Inflammatory macrophage (primary cell): ENCODE results near the gene CDC7.

Experiments
- DNase-seq, 2 donors: peaks; one replicate each; pipeline ENCODE4 v3.0.0-alpha.2; 2020 to 2022

Gene CDC7

DNA sequence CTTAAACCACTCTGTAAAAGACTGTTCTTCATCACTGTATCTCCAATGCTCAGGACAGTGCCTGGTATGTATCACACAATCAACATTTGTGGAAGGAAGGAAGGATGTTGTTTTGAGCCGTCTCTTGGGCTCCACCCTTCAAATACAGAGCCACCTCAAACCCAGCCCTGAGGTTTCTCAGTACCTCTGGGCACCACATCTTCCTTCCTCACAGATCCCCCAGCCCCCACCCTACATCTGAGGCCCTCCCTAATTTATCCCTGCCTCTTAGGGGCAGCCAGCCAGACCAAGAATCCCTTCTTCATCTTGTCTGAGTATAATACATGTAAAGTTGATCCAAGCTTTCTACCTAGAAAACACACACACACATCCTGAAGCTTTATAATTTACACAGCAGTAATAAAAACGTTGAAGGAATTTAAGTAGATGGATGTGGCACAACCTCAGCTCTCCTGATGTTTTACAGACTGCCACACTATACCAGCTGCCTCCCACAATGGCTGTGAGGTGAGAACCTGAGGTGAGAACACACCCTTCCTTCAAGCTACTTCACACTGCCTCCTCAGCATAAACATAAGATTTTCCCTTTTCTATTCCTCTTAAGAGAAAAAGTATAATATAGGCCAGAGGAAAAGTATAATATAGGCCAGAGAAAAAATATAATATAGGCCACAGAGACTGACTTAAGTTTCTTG, 48.5 kb downstream of the CDC7 start:
- no peak for DNase-seq

- no peak for DNase-seq
These were observed 50.3 kb downstream of the CDC7 start for GRCh38 chr1:91550961-91551360.

- no peak for DNase-seq
These were observed 51.4 kb downstream of the CDC7 start for GRCh38 chr1:91552091-91552490.

DNA sequence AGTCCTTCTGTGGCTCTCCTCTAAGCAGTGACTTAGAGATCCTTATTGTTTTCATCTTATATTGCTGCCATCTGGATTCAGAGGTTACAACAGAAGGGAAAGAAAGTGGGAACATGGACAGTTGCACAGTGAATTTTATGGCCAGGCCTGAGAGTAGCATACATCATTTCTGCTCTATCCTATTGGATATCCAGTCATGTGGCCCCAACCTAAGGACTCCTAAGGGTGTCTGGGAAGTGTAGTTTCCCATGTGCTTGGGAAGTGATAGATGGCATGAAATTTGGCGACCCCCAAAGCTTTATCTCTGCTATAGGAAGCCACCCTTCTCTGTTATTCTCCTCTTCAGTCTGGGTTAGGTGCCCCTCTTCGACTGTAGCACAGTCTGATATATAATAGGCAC, 51.9 kb downstream of the CDC7 start:
- no peak for DNase-seq

DNA sequence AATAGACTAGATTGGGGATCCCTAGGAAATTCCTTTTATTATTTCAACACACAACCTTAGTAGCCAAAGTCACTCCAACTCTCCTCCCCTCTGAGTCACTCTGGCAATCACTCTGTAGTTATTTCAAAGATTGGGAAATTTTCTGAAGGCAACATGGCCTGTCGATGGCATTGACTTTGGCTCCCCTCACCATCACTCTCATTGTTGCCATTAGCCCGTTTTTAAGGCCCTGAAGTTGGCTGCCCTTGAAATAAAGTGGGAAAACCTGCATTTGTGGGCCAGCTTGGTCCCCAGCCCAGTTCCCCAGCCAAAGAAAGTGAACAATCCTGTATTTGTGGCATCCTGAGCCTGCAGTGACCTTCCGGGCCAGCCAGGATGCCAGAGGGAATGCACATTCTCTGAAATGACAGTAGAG, 52.5 kb downstream of the CDC7 start:
- DNase-seq = no peak

GRCh38 chr1:91555074-91555730, 54.6 kb downstream of the CDC7 start:
- DNase-seq = no peak

GRCh38 chr1:91555821-91556531, 55.3 kb downstream of the CDC7 start:
- no peak for DNase-seq

GRCh38 chr1:91556556-91556955, 55.9 kb downstream of the CDC7 start:
- no peak for DNase-seq

GRCh38 chr1:91557039-91557690, 56.5 kb downstream of the CDC7 start:
- no peak for DNase-seq

DNA sequence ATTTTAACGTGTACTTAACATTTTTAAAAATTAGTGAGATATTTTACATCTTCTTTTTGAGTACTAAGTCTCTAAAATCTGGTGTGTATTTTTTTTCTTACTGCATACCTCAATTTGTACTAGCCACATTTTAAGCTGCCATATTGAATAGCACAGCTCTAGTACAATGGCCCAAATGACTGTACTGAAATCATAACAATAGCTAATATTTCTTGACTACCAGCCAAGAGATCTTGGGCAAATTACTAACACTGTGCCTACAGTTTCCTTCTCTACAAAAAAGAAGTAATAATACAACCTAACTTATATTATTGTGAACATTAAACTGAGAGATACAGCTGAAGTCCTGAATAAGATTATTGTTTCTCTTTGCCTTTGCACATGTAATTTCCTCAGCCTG, 57.2 kb downstream of the CDC7 start:
- DNase-seq = no peak

GRCh38 chr1:91559046-91559750, 58.5 kb downstream of the CDC7 start:
- no peak for DNase-seq

GRCh38 chr1:91559838-91560565, 59.4 kb downstream of the CDC7 start:
- no peak for DNase-seq

GRCh38 chr1:91564888-91565701, 64.4 kb downstream of the CDC7 start:
- no peak for DNase-seq

- no peak for DNase-seq
These were observed 66.9 kb downstream of the CDC7 start for GRCh38 chr1:91567583-91567982.

DNA sequence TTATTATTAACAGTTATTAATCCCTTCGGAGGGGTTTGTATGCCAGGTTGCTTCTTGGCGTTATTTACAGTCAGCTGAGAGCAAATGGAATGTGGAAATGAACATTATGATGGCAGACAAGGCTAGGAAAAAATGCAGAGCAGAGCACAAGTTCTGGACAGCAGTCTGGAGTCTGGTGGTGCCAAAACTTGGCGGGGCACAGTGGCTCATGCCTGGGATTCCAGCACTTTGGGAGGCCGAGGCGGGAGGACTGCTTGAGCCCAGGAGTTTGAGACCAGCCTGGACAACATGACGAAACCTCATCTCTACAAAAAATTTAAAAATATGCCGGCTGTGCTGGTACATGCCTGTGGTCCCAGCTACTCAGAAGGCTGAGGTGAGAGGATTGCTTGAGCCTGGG, 67.6 kb downstream of the CDC7 start:
- DNase-seq = no peak

DNA sequence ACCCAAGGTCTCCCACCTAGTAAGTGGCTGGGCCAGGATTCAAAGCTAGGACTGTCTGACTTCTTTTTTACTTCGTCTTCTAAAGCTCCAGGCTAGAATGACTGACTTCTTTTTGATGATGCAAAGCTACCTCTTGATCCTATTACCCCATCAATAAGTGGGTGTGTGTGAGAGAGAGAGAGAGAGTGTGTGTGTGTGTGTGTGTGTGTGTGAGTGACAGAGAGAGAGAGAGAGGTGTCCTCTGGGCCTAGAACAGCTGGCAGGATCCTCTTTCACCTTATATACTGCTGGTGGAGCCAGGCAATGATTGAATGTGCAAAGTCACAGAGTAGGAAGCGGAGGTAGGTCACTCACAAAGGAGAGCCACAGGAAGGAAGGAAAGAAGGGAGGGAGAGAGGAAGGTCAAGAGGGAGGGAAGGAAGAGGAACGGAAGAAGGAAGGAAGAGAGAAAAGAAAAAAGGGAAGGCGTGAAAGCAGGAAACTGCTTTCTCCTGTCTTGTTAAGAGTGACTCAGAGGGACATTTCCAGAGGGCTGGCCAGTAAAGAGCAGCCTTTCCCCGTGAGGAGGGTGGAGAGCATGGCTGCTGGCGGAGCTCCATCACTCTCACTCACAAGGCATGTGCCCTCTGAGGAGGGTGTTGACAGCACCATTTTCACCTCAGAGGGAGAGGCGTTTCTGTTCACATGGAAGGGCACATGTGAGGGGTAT, 68.9 kb downstream of the CDC7 start:
- DNase-seq = peak; percentile 42 to 56

GRCh38 chr1:91570120-91570448, 69.4 kb downstream of the CDC7 start:
- DNase-seq = no peak

DNA sequence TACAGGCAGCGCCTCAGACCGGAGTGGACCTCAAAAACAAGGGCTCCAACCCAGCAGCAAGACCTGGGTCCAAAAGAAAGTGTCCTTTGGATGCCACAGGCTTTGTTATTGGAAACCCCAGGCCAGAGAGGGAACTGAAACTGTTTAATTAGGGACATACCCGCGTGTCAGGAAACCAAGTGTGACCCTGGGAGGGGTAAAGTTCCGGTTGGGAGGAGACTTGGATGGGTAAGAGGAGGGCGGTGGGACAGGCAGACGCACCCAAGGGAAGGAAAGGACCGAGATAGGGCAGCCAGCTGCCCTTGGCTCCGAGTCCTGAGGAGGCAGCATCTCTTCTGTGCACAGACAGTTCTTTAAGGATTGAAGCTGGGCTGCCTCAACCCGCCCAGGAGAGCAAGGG, 71.4 kb downstream of the CDC7 start:
- DNase-seq = peak; percentile 45 to 59
